Naive thymus-derived CD8-positive, alpha-beta T cell (primary cell): ENCODE data around the gene C1QTNF12. TPM values are rescaled to one million over a fixed set of nuclear protein-coding genes. Genes with fewer than 3 reads are reported as not detected.

Experiments
- ATAC-seq, 2 donors: fragments of 150-1000 bp; cut with Tn5 transposase in 1 of 2; sonication (Bioruptor Pico), chemical (Tn5 transposase) in 1 of 2; 1 replicate in 1 of 2; 2 replicates in 1 of 2; pipeline ENCODE4 v1.10.0; 2021; ENCODE audit warnings: mild to moderate bottlenecking in 2 of 2, moderate library complexity in 2 of 2
- POLR2A ChIA-PET: fragments of 350-600 bp; sonication (Branson Sonifier 250); formaldehyde crosslinking; loops from one replicate; lab custom pipeline; 2021; ENCODE audit warnings: antibody characterized with exemption; lab: Charles Lee
- DNase-seq, 10 donors: peaks; one replicate each; pipeline versions ENCODE4 v3.0.0 to v3.0.0-alpha.2; 2020 to 2022
- H3K27ac Mint-ChIP-seq, 10 donors: one replicate each; pipeline ENCODE4 v1.8.0; 2020 to 2022; ENCODE audit warnings: mild to moderate bottlenecking in 10 of 10, mixed read lengths in 10 of 10, moderate library complexity in 4 of 10, inconsistent platforms in 1 of 10
- H3K27me3 Mint-ChIP-seq, 5 donors: one replicate each; pipeline ENCODE4 v1.8.0; 2021 to 2022; ENCODE audit warnings: mixed read lengths in 5 of 5
- H3K36me3 Mint-ChIP-seq, 3 donors: one replicate each; pipeline ENCODE4 v1.8.0; 2020 to 2022; ENCODE audit warnings: mixed read lengths in 3 of 3, mild to moderate bottlenecking in 2 of 3, inconsistent platforms in 1 of 3
- H3K4me1 Mint-ChIP-seq, 4 donors: one replicate each; pipeline ENCODE4 v1.8.0; 2021 to 2022; ENCODE audit warnings: mixed read lengths in 4 of 4
- H3K4me3 Mint-ChIP-seq, 10 donors: one replicate each; pipeline ENCODE4 v1.8.0; 2020 to 2022; ENCODE audit warnings: mild to moderate bottlenecking in 10 of 10, mixed read lengths in 10 of 10, moderate library complexity in 6 of 10, inconsistent platforms in 1 of 10
- H3K9me3 Mint-ChIP-seq, 9 donors: one replicate each; pipeline ENCODE4 v1.8.0; 2020 to 2022; ENCODE audit warnings: mixed read lengths in 9 of 9, mild to moderate bottlenecking in 3 of 9, inconsistent platforms in 1 of 9, moderate library complexity in 1 of 9
- polyA plus RNA-seq, 3 donors: library from polyadenylated mRNA; unstranded; fragments of 300-500 nt; fragmentation: Illumina TruSeq; gene quantifications; one replicate each; pipeline ENCODE4 v1.2.3, GENCODE V29; 2021
- total RNA-seq, 8 experiments: library from RNA in 2 of 8; stranded (reverse) in 2 of 8; gene quantifications; one replicate each; pipeline ENCODE4 v1.2.3 and lab custom pipeline; 2021 to 2026

The C1QTNF12 gene
- total and polyA plus RNA-seq, 5 experiments from 2014 or later = 0.22 to 7.1 (median 5.0) TPM; not detected in 2

DNA sequence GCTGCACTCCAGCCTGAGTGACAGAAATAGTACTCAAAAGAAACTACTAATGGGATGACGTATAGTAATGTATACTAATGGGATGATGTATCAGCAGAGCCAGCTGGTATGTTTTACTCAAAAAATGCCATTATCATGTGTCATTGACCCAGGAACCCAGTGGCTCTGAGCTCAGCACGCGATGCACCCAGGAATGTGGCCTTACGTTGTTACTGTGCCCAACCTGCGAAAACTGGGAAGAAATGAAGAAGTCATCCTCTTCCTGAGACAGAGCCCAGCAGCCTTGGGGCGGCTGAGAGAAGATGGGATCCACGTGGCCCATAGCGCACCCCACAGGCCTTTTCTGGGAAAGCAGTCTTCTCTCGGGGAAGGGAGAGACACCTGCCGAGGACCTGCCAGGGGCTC, 18.3 kb upstream of the C1QTNF12 start:
- ATAC-seq = peak in 1 of 2 donors; percentile 23
- H3K36me3 Mint-ChIP-seq = peaks cover 0 to 50% (median 0%) of the 10 kb centered on the region in 3 donors
- POLR2A ChIA-PET = no interaction called here

DNA sequence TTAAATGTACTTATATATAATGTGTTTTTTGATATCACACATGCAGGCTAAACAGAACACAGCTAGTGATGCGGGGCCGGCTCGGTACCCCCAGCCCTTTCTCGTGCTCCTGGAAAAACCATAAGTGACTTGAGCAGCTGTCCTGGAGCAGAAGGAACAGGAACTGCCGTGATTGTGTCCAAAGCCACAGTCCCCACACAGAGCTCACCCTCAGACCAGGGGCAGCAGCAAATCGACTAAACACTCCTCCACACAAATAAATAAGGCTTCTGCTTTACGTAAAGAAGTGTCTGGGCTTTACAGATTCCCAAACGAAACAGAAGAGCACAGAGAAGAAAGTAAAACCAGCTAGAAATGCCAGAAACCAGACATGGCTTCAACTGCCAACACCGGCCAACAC, 17.5 kb upstream of the C1QTNF12 start:
- Mint-ChIP-seq H3K36me3 (peaks cover 0 to 51% (median 0%) of the 10 kb centered on the region in 3 donors), H3K9me3 (no peaks in the 10 kb centered on the region), H3K27ac (no peak overlapping the region), H3K4me1 (peaks cover 15 to 56% (median 20%) of the 10 kb centered on the region in 4 donors), H3K4me3 (no peak overlapping the region), H3K27me3 (no peaks in the 10 kb centered on the region)
- no peak for DNase-seq
- no peak for ATAC-seq
- POLR2A ChIA-PET = interaction anchor here (0.8 to 1.1 kb wide), 2 partner anchors 10 to 37 kb away, joined by 3 to 4 read pairs; partner anchors contain the start of gene UBE2J2

More for the DNA sequence above, 18.3 kb upstream of the C1QTNF12 start:
- Mint-ChIP-seq H3K9me3 (no peaks in the 10 kb centered on the region), H3K27me3 (no peaks in the 10 kb centered on the region), H3K4me1 (peaks cover 13 to 53% (median 21%) of the 10 kb centered on the region in 4 donors), H3K27ac (peak overlapping the region in 1 of 10 donors; percentile 46), H3K4me3 (no peak overlapping the region)
- DNase-seq = peak in 2 of 10 donors; percentile 27 to 29

DNA sequence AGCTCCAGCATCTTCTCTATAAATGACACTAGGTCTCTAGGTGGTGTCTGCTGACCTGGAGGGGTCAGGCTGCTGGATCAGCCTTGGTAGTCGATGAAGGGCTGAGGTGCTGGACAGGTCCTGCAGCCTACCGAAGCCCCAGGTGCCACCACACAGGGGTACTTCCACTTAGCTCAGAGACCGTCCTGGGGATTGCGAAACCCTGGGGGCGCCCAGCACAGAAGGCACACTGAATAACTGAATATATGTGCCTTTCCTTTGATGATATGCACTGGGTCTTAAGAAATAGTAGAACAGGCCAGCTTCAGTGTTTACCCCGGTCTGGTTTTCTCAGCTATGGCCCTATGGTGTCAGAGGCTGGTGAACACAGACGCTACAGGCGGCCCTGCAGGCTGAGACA, 16.2 kb upstream of the C1QTNF12 start:
- Mint-ChIP-seq H3K4me3 (peak overlapping the region in 1 of 10 donors; percentile 28), H3K27me3 (no peaks in the 10 kb centered on the region), H3K4me1 (peaks cover 11 to 51% (median 21%) of the 10 kb centered on the region in 4 donors), H3K36me3 (peaks cover 0 to 50% (median 0%) of the 10 kb centered on the region in 3 donors), H3K27ac (peak overlapping the region in 1 of 10 donors; percentile 17), H3K9me3 (no peaks in the 10 kb centered on the region)
- ATAC-seq (no peak), DNase-seq (no peak)
- POLR2A ChIA-PET = interaction anchor here (1.5 kb wide), 1 partner anchor 8 kb away, joined by 8 read pairs; no protein-coding TSS in a partner anchor

DNA sequence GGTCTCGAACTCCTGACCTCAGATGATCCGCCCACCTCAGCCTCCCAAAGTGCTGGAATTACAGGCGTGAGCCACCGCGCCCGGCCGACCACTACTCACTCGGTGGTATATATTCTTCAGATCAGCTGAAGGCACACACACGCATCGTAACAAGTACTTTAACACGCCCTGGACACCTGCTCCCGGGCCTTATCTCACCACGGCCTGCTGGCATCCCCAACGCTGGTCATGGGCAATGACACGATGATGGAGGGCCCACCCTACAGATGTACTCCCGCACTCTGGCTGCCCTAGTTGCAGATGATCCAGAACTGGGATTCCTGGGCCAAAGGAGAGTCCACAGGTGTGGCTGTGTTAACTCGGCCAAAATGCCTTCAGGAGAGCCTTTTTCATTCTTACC, 15.5 kb upstream of the C1QTNF12 start:
- Mint-ChIP-seq H3K36me3 (peaks cover 0 to 51% (median 0%) of the 10 kb centered on the region in 3 donors), H3K27me3 (no peaks in the 10 kb centered on the region), H3K4me3 (no peak overlapping the region), H3K27ac (no peak overlapping the region), H3K9me3 (no peaks in the 10 kb centered on the region), H3K4me1 (peaks cover 11 to 51% (median 21%) of the 10 kb centered on the region in 4 donors)
- POLR2A ChIA-PET = interaction anchor here (1.5 kb wide), 1 partner anchor 9 kb away, joined by 8 read pairs; no protein-coding TSS in a partner anchor
- no peak for DNase-seq
- no peak for ATAC-seq

DNA sequence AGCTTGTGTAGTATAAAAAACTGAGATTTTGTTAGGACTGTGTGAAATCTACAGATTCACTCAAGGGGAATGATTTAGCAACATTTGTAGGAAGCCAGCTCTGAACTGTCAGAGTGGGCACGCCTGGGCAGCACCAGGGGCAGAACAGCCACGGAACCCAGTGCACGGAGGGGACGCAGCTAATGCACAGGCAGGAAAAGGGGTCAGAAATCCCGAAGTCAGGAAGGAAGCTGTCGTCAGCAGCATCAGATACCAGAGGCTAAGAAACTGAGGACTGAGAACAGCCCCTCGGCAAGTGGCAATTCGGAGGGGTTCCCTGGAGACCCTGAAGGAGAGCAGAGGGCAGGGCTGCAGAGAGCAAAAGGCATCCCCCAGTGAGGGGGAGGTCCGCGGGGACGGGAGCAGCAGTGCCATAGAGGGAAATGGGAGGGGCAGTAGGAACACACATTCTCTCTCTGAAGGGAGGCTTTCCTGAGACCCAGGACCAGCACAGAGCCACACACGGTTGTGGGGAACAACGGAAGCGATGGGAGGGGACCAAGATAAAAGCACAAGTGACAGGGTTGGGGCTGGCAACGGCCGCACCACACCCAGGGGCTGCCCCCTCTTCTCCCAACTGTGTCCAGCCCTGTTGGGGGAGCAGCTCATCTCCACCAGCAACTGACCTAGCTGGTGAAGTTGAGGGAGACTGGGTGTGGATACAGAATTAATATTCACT, 14.5 kb upstream of the C1QTNF12 start:
- H3K27me3 Mint-ChIP-seq = no peaks in the 10 kb centered on the region
- DNase-seq (no peak), ATAC-seq (peak; percentile 56 to 58)
- H3K36me3 Mint-ChIP-seq = peaks cover 0 to 55% (median 0%) of the 10 kb centered on the region in 3 donors
- POLR2A ChIA-PET = interaction anchor here (0.7 to 1.5 kb wide), 4 partner anchors 10 to 145 kb away, joined by 3 to 8 read pairs (median 4); partner anchors contain the start of gene UBE2J2
- H3K9me3 Mint-ChIP-seq = no peaks in the 10 kb centered on the region
- H3K4me3 Mint-ChIP-seq = peak overlapping the region in 9 of 10 donors; percentile 33 to 82 (median 60)
- H3K4me1 Mint-ChIP-seq = peaks cover 10 to 48% (median 20%) of the 10 kb centered on the region in 4 donors
- H3K27ac Mint-ChIP-seq = peak overlapping the region in 9 of 10 donors; percentile 24 to 89 (median 80)

DNA sequence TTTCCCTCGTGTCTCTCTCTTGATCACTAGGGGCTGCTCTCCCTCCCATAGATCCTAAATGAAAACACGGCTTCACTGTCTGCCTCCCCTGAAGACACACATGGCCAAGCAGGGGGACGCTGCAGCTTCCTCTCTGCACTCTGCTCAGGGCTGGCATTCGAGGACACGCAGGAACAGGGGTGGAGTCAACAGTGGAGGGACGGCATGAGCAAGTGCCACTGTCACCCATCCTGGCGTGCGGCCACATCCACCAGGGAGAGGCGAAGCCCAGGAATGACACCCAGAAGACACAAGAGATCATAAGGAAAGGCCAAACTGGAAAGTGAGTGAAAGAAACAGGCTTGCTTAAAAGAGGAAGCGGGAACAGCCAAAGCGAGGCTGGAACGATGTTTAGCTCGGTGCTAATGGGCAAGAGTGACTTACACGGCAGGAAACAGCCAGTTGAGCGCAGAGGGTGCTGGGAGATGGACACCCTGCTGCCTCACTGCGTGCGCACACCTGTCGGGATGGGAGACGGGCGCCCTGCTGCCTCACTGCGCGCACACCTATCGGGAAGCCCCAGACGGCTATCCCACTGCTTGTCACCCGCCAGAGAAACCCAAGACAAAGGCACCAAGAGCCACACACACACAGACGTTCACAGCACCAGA, 13.6 kb upstream of the C1QTNF12 start:
- H3K27ac Mint-ChIP-seq = peak overlapping the region in 5 of 10 donors; percentile 59 to 80 (median 78)
- H3K36me3 Mint-ChIP-seq = peaks cover 0 to 58% (median 0%) of the 10 kb centered on the region in 3 donors
- H3K27me3 Mint-ChIP-seq = no peaks in the 10 kb centered on the region
- DNase-seq (no peak), ATAC-seq (no peak)
- H3K4me1 Mint-ChIP-seq = peaks cover 10 to 45% (median 18%) of the 10 kb centered on the region in 4 donors
- no peak overlapping the region for H3K4me3 Mint-ChIP-seq
- POLR2A ChIA-PET = interaction anchor here (1.2 kb wide), 1 partner anchor 21 kb away, joined by 3 read pairs; no protein-coding TSS in a partner anchor
- no peaks in the 10 kb centered on the region for H3K9me3 Mint-ChIP-seq

DNA sequence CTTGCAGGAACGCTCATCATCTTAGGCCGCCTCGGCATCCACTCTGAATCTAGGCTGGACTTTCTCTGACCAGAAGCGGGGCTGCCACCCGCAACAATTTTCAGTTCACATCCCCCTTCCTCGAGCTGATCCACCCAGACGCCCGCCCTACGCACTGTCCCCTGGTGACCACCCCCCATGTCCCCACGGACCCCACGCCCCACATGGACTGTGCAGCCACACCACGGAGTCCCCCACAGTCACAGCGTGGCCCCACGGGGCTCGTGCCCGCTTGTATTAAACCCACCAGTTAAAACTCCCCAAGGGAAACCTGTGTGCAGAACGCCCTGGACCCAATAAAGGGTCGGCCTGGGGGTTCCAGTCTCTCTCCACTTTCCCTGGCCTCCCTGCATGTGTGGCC, 13.0 kb upstream of the C1QTNF12 start:
- DNase-seq (no peak), ATAC-seq (no peak)
- no peaks in the 10 kb centered on the region for H3K9me3 Mint-ChIP-seq
- peaks cover 0 to 62% (median 0%) of the 10 kb centered on the region in 3 donors for H3K36me3 Mint-ChIP-seq
- H3K27ac Mint-ChIP-seq = peak overlapping the region in 4 of 10 donors; percentile 65 to 80 (median 77)
- no peaks in the 10 kb centered on the region for H3K27me3 Mint-ChIP-seq
- H3K4me3 Mint-ChIP-seq = no peak overlapping the region
- POLR2A ChIA-PET = no interaction called here
- peaks cover 7 to 39% (median 18%) of the 10 kb centered on the region in 4 donors for H3K4me1 Mint-ChIP-seq

DNA sequence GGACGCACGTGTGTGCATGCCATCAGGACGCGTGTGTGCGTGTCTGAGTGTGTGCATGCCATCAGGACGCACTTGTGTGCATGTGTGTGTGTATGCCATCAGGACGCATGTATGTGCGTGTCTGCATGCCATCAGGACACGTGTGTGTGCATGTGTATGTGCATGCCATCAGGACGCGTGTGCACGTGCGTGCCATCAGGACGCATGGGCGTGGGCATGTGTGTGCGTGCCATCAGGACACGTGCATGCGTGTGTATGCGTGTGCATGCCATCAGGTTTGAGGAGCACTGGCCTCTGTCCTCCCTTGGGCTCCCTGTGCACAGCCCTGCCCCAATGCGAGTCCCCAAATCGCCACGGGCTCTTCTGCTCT, 12.6 kb upstream of the C1QTNF12 start:
- peak overlapping the region in 2 of 10 donors; percentile 31 to 75 for H3K27ac Mint-ChIP-seq
- H3K36me3 Mint-ChIP-seq = peaks cover 0 to 63% (median 0%) of the 10 kb centered on the region in 3 donors
- no peak for ATAC-seq
- no peak for DNase-seq
- POLR2A ChIA-PET = no interaction called here
- H3K9me3 Mint-ChIP-seq = no peaks in the 10 kb centered on the region
- peaks cover 7 to 39% (median 18%) of the 10 kb centered on the region in 4 donors for H3K4me1 Mint-ChIP-seq
- H3K27me3 Mint-ChIP-seq = no peaks in the 10 kb centered on the region
- no peak overlapping the region for H3K4me3 Mint-ChIP-seq

DNA sequence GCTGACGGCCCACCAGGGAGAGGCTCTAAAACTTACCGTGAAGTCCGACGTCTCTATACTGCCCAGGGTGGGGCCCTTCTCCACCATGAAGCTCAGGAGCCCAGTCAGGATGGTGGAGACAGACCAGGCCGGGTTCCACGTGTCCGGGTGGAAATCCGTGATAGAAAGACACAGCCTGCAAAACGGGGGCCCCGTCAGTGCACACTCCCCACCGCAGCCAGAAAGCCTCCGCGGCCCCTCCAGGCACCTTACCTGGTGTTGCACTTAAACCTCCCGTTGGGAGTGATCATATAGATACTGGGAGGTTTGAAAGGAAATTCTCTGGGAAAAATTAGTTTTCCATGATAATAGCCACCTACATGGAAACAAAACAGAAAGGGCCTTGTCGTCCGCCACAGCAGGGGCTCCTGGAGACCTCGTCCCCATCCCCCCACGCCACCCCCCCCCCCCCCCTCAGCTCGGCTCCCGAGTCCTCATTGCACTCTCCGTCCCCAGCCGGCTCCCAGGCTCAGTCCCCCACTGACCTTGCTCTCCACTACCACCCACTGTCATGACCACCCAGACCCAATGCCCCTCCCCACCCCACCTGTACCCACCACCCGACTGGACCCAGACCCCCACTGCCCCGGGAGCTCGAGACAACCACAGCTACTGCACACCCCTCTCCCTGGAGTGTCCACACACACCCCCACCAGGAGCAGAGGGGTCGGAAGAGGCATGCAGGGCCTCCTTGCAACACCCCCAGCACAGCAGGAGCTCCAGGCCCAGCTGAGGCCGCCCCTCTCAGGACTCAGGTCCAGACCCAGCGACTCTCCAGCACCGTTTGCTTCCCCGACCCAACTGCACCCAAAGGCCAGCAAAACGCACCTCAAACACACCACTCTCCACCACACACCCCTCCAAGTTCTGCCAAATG, 10.7 kb upstream of the C1QTNF12 start:
- Mint-ChIP-seq H3K4me1 (peaks cover 9 to 40% (median 25%) of the 10 kb centered on the region in 4 donors), H3K9me3 (no peaks in the 10 kb centered on the region)
- no peak for DNase-seq

DNA sequence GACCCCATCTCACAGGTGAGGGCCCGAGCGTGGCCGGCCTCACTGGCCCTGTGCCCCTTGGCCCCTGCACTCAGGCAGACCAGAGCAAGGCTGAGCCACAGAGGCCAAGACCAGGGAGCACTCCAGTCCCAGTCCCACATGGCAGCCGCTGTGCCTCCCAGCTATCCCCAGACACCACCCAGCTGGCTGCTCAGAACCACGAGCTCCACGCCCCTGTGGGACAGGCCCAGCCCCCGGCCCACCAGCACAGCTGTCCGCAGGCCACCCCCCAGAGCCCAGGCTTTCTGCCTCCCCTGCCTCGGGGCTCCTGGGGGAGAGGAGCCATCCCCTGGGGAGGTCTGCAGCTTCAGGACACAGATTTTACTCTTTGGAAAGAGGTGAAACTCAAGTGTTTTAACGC, 9.1 kb upstream of the C1QTNF12 start:
- H3K9me3 Mint-ChIP-seq = no peaks in the 10 kb centered on the region
- H3K4me3 Mint-ChIP-seq = no peak overlapping the region
- no peak for DNase-seq
- H3K4me1 Mint-ChIP-seq = peaks cover 11 to 39% (median 26%) of the 10 kb centered on the region in 4 donors
- ATAC-seq = no peak
- peaks cover 0 to 48% (median 0%) of the 10 kb centered on the region in 3 donors for H3K36me3 Mint-ChIP-seq
- H3K27ac Mint-ChIP-seq = no peak overlapping the region
- no peaks in the 10 kb centered on the region for H3K27me3 Mint-ChIP-seq
- POLR2A ChIA-PET = no interaction called here

More for the DNA sequence above, 10.7 kb upstream of the C1QTNF12 start:
- Mint-ChIP-seq H3K27ac (peak overlapping the region in 3 of 10 donors; percentile 35 to 86 (median 46)), H3K36me3 (peaks cover 0 to 59% (median 0%) of the 10 kb centered on the region in 3 donors), H3K27me3 (no peaks in the 10 kb centered on the region), H3K4me3 (no peak overlapping the region)
- POLR2A ChIA-PET = interaction anchor here (0.6 to 0.8 kb wide), 2 partner anchors 10 to 765 kb away, joined by 3 read pairs; no protein-coding TSS in a partner anchor
- ATAC-seq = no peak

DNA sequence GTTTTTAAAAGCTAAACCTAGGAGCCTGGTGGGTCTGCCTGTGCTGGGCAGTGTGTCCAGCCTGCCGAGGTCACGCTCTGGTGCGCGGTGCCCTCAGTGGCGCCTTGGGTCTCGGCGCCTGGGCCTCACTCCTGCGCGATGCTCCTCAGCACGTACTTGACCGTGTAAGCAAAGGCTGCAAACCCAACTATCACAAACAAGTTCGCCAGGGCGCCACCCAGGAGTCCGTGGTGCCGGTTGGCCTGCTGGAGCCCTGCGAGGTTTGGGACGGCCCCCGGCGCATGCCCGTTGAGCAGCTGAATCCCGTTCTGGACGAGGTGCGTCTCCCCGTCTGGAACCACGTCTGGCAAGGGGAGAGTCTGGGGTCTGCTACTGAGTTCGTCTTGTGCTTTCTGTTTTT, 8.6 kb upstream of the C1QTNF12 start:
- no peak overlapping the region for H3K27ac Mint-ChIP-seq
- DNase-seq (no peak), ATAC-seq (no peak)
- no peak overlapping the region for H3K4me3 Mint-ChIP-seq
- H3K36me3 Mint-ChIP-seq = peaks cover 0 to 47% (median 0%) of the 10 kb centered on the region in 3 donors
- no peaks in the 10 kb centered on the region for H3K9me3 Mint-ChIP-seq
- POLR2A ChIA-PET = interaction anchor here (0.6 kb wide), 1 partner anchor 14 kb away, joined by 3 read pairs; no protein-coding TSS in a partner anchor
- no peaks in the 10 kb centered on the region for H3K27me3 Mint-ChIP-seq
- peaks cover 14 to 38% (median 25%) of the 10 kb centered on the region in 4 donors for H3K4me1 Mint-ChIP-seq

DNA sequence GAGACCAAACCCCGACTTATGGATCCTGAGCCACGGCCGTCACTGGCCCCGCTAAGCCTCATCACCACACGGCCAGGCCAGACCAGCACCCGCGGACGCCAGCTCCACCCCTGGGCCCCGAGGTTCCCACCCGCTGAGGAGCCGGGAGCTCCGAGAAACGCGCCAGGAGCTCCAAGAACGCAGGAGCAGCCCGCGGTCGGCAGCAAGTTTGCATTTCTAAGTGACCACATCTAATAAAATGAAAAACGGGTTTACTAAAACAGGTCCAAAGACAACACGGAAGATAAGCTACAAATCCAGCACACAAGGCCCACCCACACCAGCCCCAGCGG, 8.1 kb upstream of the C1QTNF12 start:
- POLR2A ChIA-PET = interaction anchor here (0.6 kb wide), 1 partner anchor 13 kb away, joined by 3 read pairs; no protein-coding TSS in a partner anchor
- Mint-ChIP-seq H3K27me3 (no peaks in the 10 kb centered on the region), H3K4me1 (peaks cover 10 to 38% (median 27%) of the 10 kb centered on the region in 4 donors), H3K9me3 (no peaks in the 10 kb centered on the region), H3K36me3 (peaks cover 0 to 43% (median 0%) of the 10 kb centered on the region in 3 donors), H3K4me3 (no peak overlapping the region), H3K27ac (no peak overlapping the region)
- ATAC-seq = no peak
- DNase-seq = no peak
